ENCODE results near the gene STARD3NL. TPM values are rescaled to one million over a fixed set of nuclear protein-coding genes. Genes with fewer than 3 reads are reported as not detected.
"Not testable (repeated sequence)": the region's sequence is repeated elsewhere in the genome, so short reads cannot be mapped to it uniquely, and the experiment has no call there.

The STARD3NL gene
- total RNA-seq, 2 donors from 2014 or later: 48.6 to 58.3 TPM

GRCh38 chr7:38244516-38244915 lies 66.5 kb downstream of the STARD3NL start:
- H3K4me3 ChIP-seq (ENCODE audit: low read length): no peak overlapping the region
- H3K9me3 Mint-ChIP-seq: no peaks in the 10 kb centered on the region
- no peak for DNase-seq
- no peaks in the 10 kb centered on the region for H3K27me3 Mint-ChIP-seq (ENCODE audit: insufficient read depth)
- WGBS, 2 experiments (ENCODE audit: insufficient coverage in 1 of 2, insufficient read length in 1 of 2): 91 to 94% methylated on average over 9 to 14 of the region's 14 CpGs
- no peak overlapping the region for H3K27ac ChIP-seq (ENCODE audit: low read depth, low read length)
- H3K4me1 ChIP-seq (ENCODE audit: control insufficient read depth, insufficient read depth, low read length): no peaks in the 10 kb centered on the region
- H3K4me1 Mint-ChIP-seq: no peaks in the 10 kb centered on the region
- no peak overlapping the region for H3K4me3 Mint-ChIP-seq
- no peaks in the 10 kb centered on the region for H3K9me3 ChIP-seq (ENCODE audit: control insufficient read depth, low read length)
- TF ChIP-seq CTCF (conservative IDR thresholded peaks at IDR 0.05): no peak
- H3K9ac ChIP-seq (ENCODE audit: extremely low read depth, low read length, poor library complexity, severe bottlenecking): no peak overlapping the region
- no peaks in the 10 kb centered on the region for H3K36me3 Mint-ChIP-seq (ENCODE audit: low read depth)
- H3K27ac Mint-ChIP-seq: no peak overlapping the region
- no peaks in the 10 kb centered on the region for H3K36me3 ChIP-seq (ENCODE audit: control insufficient read depth, insufficient read depth, low read length)
- H3K27me3 ChIP-seq (ENCODE audit: control insufficient read depth, insufficient read depth, low read length, poor library complexity, severe bottlenecking): no peaks in the 10 kb centered on the region

GRCh38 chr7:38245409-38245977 lies 67.4 kb downstream of the STARD3NL start:
- no peaks in the 10 kb centered on the region for H3K9me3 Mint-ChIP-seq
- Histone ChIP-seq H3K27ac (ENCODE audit: low read depth, low read length) (no peak overlapping the region), H3K4me1 (ENCODE audit: control insufficient read depth, insufficient read depth, low read length) (no peaks in the 10 kb centered on the region), H3K9ac (ENCODE audit: extremely low read depth, low read length, poor library complexity, severe bottlenecking) (no peak overlapping the region), H3K9me3 (ENCODE audit: control insufficient read depth, low read length) (no peaks in the 10 kb centered on the region), H3K4me3 (ENCODE audit: low read length) (no peak overlapping the region), H3K27me3 (ENCODE audit: control insufficient read depth, insufficient read depth, low read length, poor library complexity, severe bottlenecking) (no peaks in the 10 kb centered on the region), H3K36me3 (ENCODE audit: control insufficient read depth, insufficient read depth, low read length) (no peaks in the 10 kb centered on the region)
- no peak for TF ChIP-seq CTCF (conservative IDR thresholded peaks at IDR 0.05)
- no peaks in the 10 kb centered on the region for H3K27me3 Mint-ChIP-seq (ENCODE audit: insufficient read depth)
- H3K27ac Mint-ChIP-seq: no peak overlapping the region
- WGBS, 2 experiments (ENCODE audit: insufficient coverage in 1 of 2, insufficient read length in 1 of 2): 96 to 100% methylated on average over 2 to 3 of the region's 3 CpGs
- DNase-seq: no peak
- no peak overlapping the region for H3K4me3 Mint-ChIP-seq
- H3K4me1 Mint-ChIP-seq: no peaks in the 10 kb centered on the region
- H3K36me3 Mint-ChIP-seq (ENCODE audit: low read depth): no peaks in the 10 kb centered on the region

GRCh38 chr7:38248069-38248567 lies 70.1 kb downstream of the STARD3NL start:
- no peak for DNase-seq
- no peaks in the 10 kb centered on the region for H3K27me3 ChIP-seq (ENCODE audit: control insufficient read depth, insufficient read depth, low read length, poor library complexity, severe bottlenecking)
- no peaks in the 10 kb centered on the region for H3K36me3 ChIP-seq (ENCODE audit: control insufficient read depth, insufficient read depth, low read length)
- no peaks in the 10 kb centered on the region for H3K4me1 Mint-ChIP-seq
- H3K9me3 ChIP-seq (ENCODE audit: control insufficient read depth, low read length): no peaks in the 10 kb centered on the region
- H3K9me3 Mint-ChIP-seq: no peaks in the 10 kb centered on the region
- WGBS, 2 experiments (ENCODE audit: insufficient coverage in 1 of 2, insufficient read length in 1 of 2): 88 to 95% methylated on average over 4 to 5 of the region's 5 CpGs
- no peak overlapping the region for H3K9ac ChIP-seq (ENCODE audit: extremely low read depth, low read length, poor library complexity, severe bottlenecking)
- no peaks in the 10 kb centered on the region for H3K36me3 Mint-ChIP-seq (ENCODE audit: low read depth)
- H3K27ac ChIP-seq (ENCODE audit: low read depth, low read length): no peak overlapping the region
- no peaks in the 10 kb centered on the region for H3K27me3 Mint-ChIP-seq (ENCODE audit: insufficient read depth)
- H3K4me3 Mint-ChIP-seq: no peak overlapping the region
- no peak for TF ChIP-seq CTCF (conservative IDR thresholded peaks at IDR 0.05)
- no peak overlapping the region for H3K27ac Mint-ChIP-seq
- H3K4me3 ChIP-seq (ENCODE audit: low read length): no peak overlapping the region
- H3K4me1 ChIP-seq (ENCODE audit: control insufficient read depth, insufficient read depth, low read length): no peaks in the 10 kb centered on the region

GRCh38 chr7:38249849-38250248 lies 71.8 kb downstream of the STARD3NL start:
- not testable (repeated sequence) for H3K4me3 Mint-ChIP-seq; H3K9me3 ChIP-seq (ENCODE audit: control insufficient read depth, low read length); H3K9ac ChIP-seq (ENCODE audit: extremely low read depth, low read length, poor library complexity, severe bottlenecking); H3K4me1 ChIP-seq (ENCODE audit: control insufficient read depth, insufficient read depth, low read length); H3K27me3 Mint-ChIP-seq (ENCODE audit: insufficient read depth); H3K36me3 Mint-ChIP-seq (ENCODE audit: low read depth); H3K36me3 ChIP-seq (ENCODE audit: control insufficient read depth, insufficient read depth, low read length); H3K4me1 Mint-ChIP-seq; H3K4me3 ChIP-seq (ENCODE audit: low read length); H3K27ac Mint-ChIP-seq; H3K27ac ChIP-seq (ENCODE audit: low read depth, low read length); H3K9me3 Mint-ChIP-seq; DNase-seq; H3K27me3 ChIP-seq (ENCODE audit: control insufficient read depth, insufficient read depth, low read length, poor library complexity, severe bottlenecking)
- 100% methylated on average over 1 of the region's 3 CpGs; no CpG with 5 or more reads in 1 of the 2 experiments for WGBS, 2 experiments (ENCODE audit: insufficient coverage in 1 of 2, insufficient read length in 1 of 2)
